GM18505 (cell line): ENCODE measurements around the gene EPS8.
A peak's percentile ranks its signal among the peaks of the same experiment; 100 is the strongest.

Experiments used
- ATAC-seq: cut with Tn5 transposase; IDR thresholded peaks from one replicate; pipeline ENCODE4 v1.9.1; 2021; ENCODE audit not compliant: unreplicated experiment
- POLR2A ChIP-seq: IDR thresholded peaks from 4 replicates; pipeline ENCODE4 v1.6.1; 2011; ENCODE audit warnings: borderline replicate concordance; ENCODE audit not compliant: insufficient read depth, insufficient read length; ENCODE audit errors: extremely low read depth

EPS8 gene

GRCh38 chr12:15591811-15592210 is 197.4 kb downstream of the EPS8 start:
- no peak for TF ChIP-seq POLR2A
- ATAC-seq, result no peak

DNA sequence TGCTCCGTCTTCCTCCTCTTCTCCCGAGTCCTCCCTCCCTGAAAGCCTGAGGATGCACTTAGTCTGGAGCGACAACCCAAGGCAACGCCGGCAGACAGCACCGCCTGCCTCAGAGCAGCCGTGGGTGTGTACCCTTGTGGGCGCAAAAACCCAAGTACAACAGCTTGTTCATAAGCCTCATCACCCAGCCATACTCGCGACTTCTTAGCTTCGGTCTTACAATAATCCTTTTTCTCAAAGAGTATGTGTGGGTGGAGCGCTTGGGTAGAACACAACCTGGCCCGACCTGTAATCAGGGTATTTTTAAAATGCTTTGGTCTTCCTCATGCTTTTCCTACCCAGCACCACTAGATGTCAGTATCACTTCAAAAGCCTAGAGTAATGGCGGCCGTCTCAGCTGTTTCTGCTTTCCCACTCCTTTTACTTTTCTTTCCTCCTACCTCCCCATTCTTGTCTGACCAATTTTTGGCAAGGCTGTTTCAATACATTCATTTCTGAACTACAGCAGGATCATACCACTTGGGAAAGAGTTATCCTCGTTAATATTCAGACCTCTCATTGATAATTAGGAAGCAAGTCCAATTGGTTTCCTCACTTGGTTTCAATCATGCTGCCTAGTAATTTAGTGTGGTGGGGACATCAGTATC is 198.9 kb downstream of the EPS8 start:
- no peak for TF ChIP-seq POLR2A
- ATAC-seq, result peak; percentile 95

GRCh38 chr12:15589328-15590032 is 199.7 kb downstream of the EPS8 start:
- no peak for ATAC-seq
- no peak for TF ChIP-seq POLR2A

- TF ChIP-seq POLR2A, result no peak
- no peak for ATAC-seq
Measured at GRCh38 chr12:15584366-15585041, 204.7 kb downstream of the EPS8 start.

GRCh38 chr12:15583804-15584203 is 205.4 kb downstream of the EPS8 start:
- no peak for ATAC-seq
- no peak for TF ChIP-seq POLR2A

DNA sequence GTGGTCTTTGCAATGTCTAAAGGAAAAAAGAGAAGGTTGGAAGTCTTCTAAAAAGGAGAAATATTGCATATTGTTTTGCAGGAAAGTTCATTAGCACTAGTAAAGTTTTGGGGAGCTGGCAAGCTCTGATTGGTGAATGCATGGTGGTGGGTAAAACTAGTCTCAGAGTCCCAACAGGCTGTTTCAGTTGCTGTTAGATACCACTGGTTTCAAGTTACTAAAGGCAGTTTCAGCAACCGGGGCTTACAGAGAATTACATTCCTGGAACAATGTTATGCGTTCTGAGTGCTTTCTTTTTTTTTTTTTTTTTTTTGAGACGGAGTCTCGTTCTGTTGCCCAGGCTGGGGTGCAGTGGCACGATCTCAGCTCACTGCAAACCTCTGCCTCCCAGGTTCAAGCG is 208.2 kb downstream of the EPS8 start:
- no peak for ATAC-seq
- no peak for TF ChIP-seq POLR2A

GRCh38 chr12:15580431-15580830 is 208.8 kb downstream of the EPS8 start:
- no peak for ATAC-seq
- no peak for TF ChIP-seq POLR2A

GRCh38 chr12:15575671-15576541 is 213.3 kb downstream of the EPS8 start:
- ATAC-seq, result no peak
- no peak for TF ChIP-seq POLR2A

DNA sequence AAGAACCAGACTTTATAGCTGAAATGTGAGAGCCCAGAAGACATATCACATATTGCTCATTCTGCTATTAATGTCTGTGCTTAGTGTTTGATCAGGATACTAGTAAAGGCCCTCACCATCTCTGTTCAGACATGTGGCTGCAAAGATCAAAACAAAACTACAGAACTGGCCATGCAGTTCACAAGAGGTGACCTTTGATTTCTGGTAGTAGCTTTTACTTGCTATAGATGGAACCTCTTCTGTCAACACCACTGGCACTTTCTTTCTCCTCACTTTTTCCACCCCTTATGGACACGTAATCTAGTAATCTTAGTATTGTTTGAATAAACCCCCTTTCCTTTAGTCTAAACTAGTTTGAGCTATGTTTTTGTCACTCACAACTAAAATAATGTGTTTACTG is 214.8 kb downstream of the EPS8 start:
- TF ChIP-seq POLR2A, result no peak
- ATAC-seq, result no peak
